Trophoblast cell (in vitro differentiated cells and primary cell): Measurements from ENCODE around the gene EIF2A.

ENCODE experiments used
- DNase-seq, 2 donors: peaks; one replicate each; pipeline ENCODE4 v3.0.0-alpha.2; 2016
- H2AFZ ChIP-seq: 2 replicates; pipeline ENCODE4 v1.6.1; 2013; ENCODE audit warnings: low read length, moderate library complexity, mild to moderate bottlenecking; ENCODE audit not compliant: insufficient read depth, poor library complexity
- H2AK5ac ChIP-seq: 2 replicates; pipeline ENCODE4 v1.6.1; 2013; ENCODE audit warnings: mild to moderate bottlenecking, low read length
- H2BK120ac ChIP-seq: 2 replicates; pipeline ENCODE4 v1.6.1; 2013; ENCODE audit warnings: low read length, mild to moderate bottlenecking, moderate library complexity; ENCODE audit not compliant: insufficient read depth, poor library complexity
- H2BK12ac ChIP-seq: 2 replicates; pipeline ENCODE4 v1.6.1; 2013; ENCODE audit warnings: mild to moderate bottlenecking, low read length, moderate library complexity
- H2BK5ac ChIP-seq: 2 replicates; pipeline ENCODE4 v1.6.1; 2013; ENCODE audit warnings: low read length, low read depth, moderate library complexity, mild to moderate bottlenecking; ENCODE audit not compliant: poor library complexity
- H3K14ac ChIP-seq: 2 replicates; pipeline ENCODE4 v1.6.1; 2013; ENCODE audit warnings: mild to moderate bottlenecking, low read length
- H3K18ac ChIP-seq: 2 replicates; pipeline ENCODE4 v1.6.1; 2013; ENCODE audit warnings: mild to moderate bottlenecking, low read length
- H3K23ac ChIP-seq: 2 replicates; pipeline ENCODE4 v1.6.1; 2013; ENCODE audit warnings: low read length
- H3K27ac ChIP-seq: 2 replicates; pipeline ENCODE4 v1.5.1; 2013; ENCODE audit warnings: low read depth, mild to moderate bottlenecking, inconsistent platforms, low read length, moderate library complexity
- H3K27me3 ChIP-seq: 2 replicates; pipeline ENCODE4 v1.6.1; 2013; ENCODE audit warnings: inconsistent platforms, mild to moderate bottlenecking, low read length, moderate library complexity; ENCODE audit not compliant: insufficient read depth
- H3K36me3 ChIP-seq, 2 experiments: 1 replicate in 1 of 2; 2 replicates in 1 of 2; pipeline ENCODE4 v1.6.1; 2013; ENCODE audit warnings: low read length in 2 of 2, mild to moderate bottlenecking in 2 of 2, moderate library complexity in 1 of 2; ENCODE audit not compliant: insufficient read depth in 2 of 2, control insufficient read depth in 1 of 2
- H3K4ac ChIP-seq: 2 replicates; pipeline ENCODE4 v1.6.1; 2013; ENCODE audit warnings: low read depth, mild to moderate bottlenecking, low read length, moderate library complexity
- H3K4me1 ChIP-seq, 2 experiments: 1 replicate in 1 of 2; 2 replicates in 1 of 2; pipeline ENCODE4 v1.6.1; 2013; ENCODE audit warnings: low read length in 2 of 2, mild to moderate bottlenecking in 2 of 2, moderate library complexity in 1 of 2; ENCODE audit not compliant: insufficient read depth in 2 of 2, control insufficient read depth in 1 of 2
- H3K4me2 ChIP-seq: 2 replicates; pipeline ENCODE4 v1.6.1; 2013; ENCODE audit warnings: inconsistent platforms, mild to moderate bottlenecking, low read length, moderate library complexity
- H3K4me3 ChIP-seq: 2 replicates; pipeline ENCODE4 v1.5.1; 2013; ENCODE audit warnings: mild to moderate bottlenecking, low read depth, low read length, inconsistent platforms
- H3K79me1 ChIP-seq: one replicate; pipeline ENCODE4 v1.6.1; 2013; ENCODE audit warnings: low read length
- H3K79me2 ChIP-seq: 2 replicates; pipeline ENCODE4 v1.6.1; 2013; ENCODE audit warnings: low read length, mild to moderate bottlenecking; ENCODE audit not compliant: control insufficient read depth, insufficient read depth, poor library complexity
- H3K9ac ChIP-seq: 2 replicates; pipeline ENCODE4 v1.6.1; 2013; ENCODE audit warnings: mild to moderate bottlenecking, low read length
- H3K9me3 ChIP-seq: 2 replicates; pipeline ENCODE4 v1.6.1; 2013; ENCODE audit warnings: low read depth, mild to moderate bottlenecking, control low read depth, inconsistent platforms, low read length; ENCODE audit not compliant: insufficient read depth
- H4K12ac ChIP-seq: 2 replicates; pipeline ENCODE4 v1.6.1; 2013; ENCODE audit warnings: low read depth, mild to moderate bottlenecking, low read length, moderate library complexity
- H4K8ac ChIP-seq: 2 replicates; pipeline ENCODE4 v1.6.1; 2013; ENCODE audit warnings: low read depth, mild to moderate bottlenecking, low read length, moderate library complexity
- H4K91ac ChIP-seq: one replicate; pipeline ENCODE4 v1.6.1; 2013; ENCODE audit warnings: low read depth, mild to moderate bottlenecking, low read length, moderate library complexity
- whole genome bisulfite sequencing: extraction: QIAGEN DNeasy Blood & Tissue Kit; methylation state at CpG from one replicate; pipeline ENCODE4 v1.1.7; 2013; ENCODE audit warnings: missing lambda C conversion rate; ENCODE audit not compliant: insufficient read length, insufficient coverage; ENCODE audit errors: extremely low coverage; 5-methylcytosine and 5-hydroxymethylcytosine counted together

The EIF2A gene

GRCh38 chr3:150545419-150546225, 965 bp upstream of the EIF2A start:
- Histone ChIP-seq H3K14ac (peak overlapping the region; percentile 98), H3K9me3 (no peaks in the 10 kb centered on the region), H2BK5ac (peak overlapping the region; percentile 93), H3K9ac (peak overlapping the region; percentile 97), H3K79me2 (peaks cover 12% of the 10 kb centered on the region), H3K36me3 (peaks cover 0 to 2% of the 10 kb centered on the region in 2 experiments), H3K4me2 (peak overlapping the region; percentile 86), H3K79me1 (peaks cover 12% of the 10 kb centered on the region), H3K27ac (peak overlapping the region; percentile 92), H4K8ac (peak overlapping the region; percentile 95), H2AFZ (peak overlapping the region; percentile 32), H2BK12ac (no peak overlapping the region), H3K4me1 (no peaks in the 10 kb centered on the region), H4K91ac (peak overlapping the region; percentile 96), H3K4ac (peak overlapping the region; percentile 99), H2BK120ac (peak overlapping the region; percentile 93), H4K12ac (peak overlapping the region; percentile 72), H3K18ac (peak overlapping the region; percentile 55), H2AK5ac (peak overlapping the region; percentile 90), H3K4me3 (peak overlapping the region; percentile 96), H3K23ac (no peak overlapping the region), H3K27me3 (no peaks in the 10 kb centered on the region)
- no CpG with 5 or more reads among the region's 54 CpGs for WGBS
- DNase-seq: peak in 1 of 2 donors; percentile 38

- H4K91ac ChIP-seq: no peak overlapping the region
- no peak overlapping the region for H2BK12ac ChIP-seq
- 100% methylated on average over 2 of the region's 7 CpGs for WGBS
- H3K36me3 ChIP-seq: peaks cover 0 to 2% of the 10 kb centered on the region in 2 experiments
- H3K23ac ChIP-seq: no peak overlapping the region
- peaks cover 12% of the 10 kb centered on the region for H3K79me2 ChIP-seq
- peak overlapping the region; percentile 91 for H3K4me2 ChIP-seq
- peak overlapping the region; percentile 74 for H3K4me3 ChIP-seq
- H3K14ac ChIP-seq: peak overlapping the region; percentile 82
- H3K9ac ChIP-seq: peak overlapping the region; percentile 74
- DNase-seq: peak; percentile 62 to 78
- no peak overlapping the region for H2AFZ ChIP-seq
- H3K27ac ChIP-seq: peak overlapping the region; percentile 67
- H3K18ac ChIP-seq: no peak overlapping the region
- peak overlapping the region; percentile 76 for H4K8ac ChIP-seq
- peaks cover 12% of the 10 kb centered on the region for H3K79me1 ChIP-seq
- H2BK120ac ChIP-seq: no peak overlapping the region
- no peak overlapping the region for H4K12ac ChIP-seq
- H2BK5ac ChIP-seq: no peak overlapping the region
- H3K27me3 ChIP-seq: no peaks in the 10 kb centered on the region
- H3K4ac ChIP-seq: no peak overlapping the region
- H2AK5ac ChIP-seq: no peak overlapping the region
- H3K9me3 ChIP-seq: no peaks in the 10 kb centered on the region
- no peaks in the 10 kb centered on the region for H3K4me1 ChIP-seq
These were observed 606 bp downstream of the EIF2A start for GRCh38 chr3:150547045-150547741.

GRCh38 chr3:150555859-150556436, 9.4 kb downstream of the EIF2A start:
- Histone ChIP-seq H3K9me3 (no peaks in the 10 kb centered on the region), H3K18ac (no peak overlapping the region)

GRCh38 chr3:150556792-150557191, 10.2 kb downstream of the EIF2A start:
- Histone ChIP-seq H2BK12ac (no peak overlapping the region), H3K4me3 (no peak overlapping the region), H3K4me2 (no peak overlapping the region), H4K91ac (no peak overlapping the region), H3K79me2 (no peaks in the 10 kb centered on the region), H3K4ac (no peak overlapping the region), H3K4me1 (no peaks in the 10 kb centered on the region), H3K18ac (no peak overlapping the region), H3K14ac (no peak overlapping the region), H3K27me3 (no peaks in the 10 kb centered on the region), H3K79me1 (no peaks in the 10 kb centered on the region), H2AK5ac (no peak overlapping the region), H4K8ac (no peak overlapping the region), H3K9ac (no peak overlapping the region), H3K27ac (no peak overlapping the region), H2BK120ac (no peak overlapping the region), H4K12ac (no peak overlapping the region), H2BK5ac (no peak overlapping the region), H3K9me3 (no peaks in the 10 kb centered on the region), H3K23ac (no peak overlapping the region), H2AFZ (no peak overlapping the region), H3K36me3 (peaks cover 12 to 16% of the 10 kb centered on the region in 2 experiments)
- WGBS: no CpG with 5 or more reads among the region's 2 CpGs
- no peak for DNase-seq

More at GRCh38 chr3:150555859-150556436, 9.4 kb downstream of the EIF2A start:
- no peak overlapping the region for H3K4me3 ChIP-seq
- DNase-seq: no peak
- H3K4me2 ChIP-seq: no peak overlapping the region
- H2AK5ac ChIP-seq: no peak overlapping the region
- peaks cover 12 to 16% of the 10 kb centered on the region in 2 experiments for H3K36me3 ChIP-seq
- H4K12ac ChIP-seq: no peak overlapping the region
- no peaks in the 10 kb centered on the region for H3K4me1 ChIP-seq
- no peak overlapping the region for H3K4ac ChIP-seq
- no peak overlapping the region for H2BK120ac ChIP-seq
- no peaks in the 10 kb centered on the region for H3K27me3 ChIP-seq
- H3K79me2 ChIP-seq: no peaks in the 10 kb centered on the region
- H2AFZ ChIP-seq: no peak overlapping the region
- no peak overlapping the region for H3K14ac ChIP-seq
- no CpG with 5 or more reads among the region's 4 CpGs for WGBS
- H3K23ac ChIP-seq: no peak overlapping the region
- H3K79me1 ChIP-seq: no peaks in the 10 kb centered on the region
- H2BK12ac ChIP-seq: no peak overlapping the region
- no peak overlapping the region for H4K8ac ChIP-seq
- H3K9ac ChIP-seq: no peak overlapping the region
- no peak overlapping the region for H3K27ac ChIP-seq
- H2BK5ac ChIP-seq: no peak overlapping the region
- no peak overlapping the region for H4K91ac ChIP-seq
